B cell (primary cell): ENCODE results near the gene KIAA0319L. TPM values are rescaled to one million over a fixed set of nuclear protein-coding genes. Genes with fewer than 3 reads are reported as not detected.

Experiments
- ATAC-seq: fragments of 200-7000 bp; cut with Tn5 transposase; one replicate; pipeline ENCODE4 v1.10.0; 2021; ENCODE audit warnings: low read depth, mild to moderate bottlenecking, moderate number of reproducible peaks, moderate library complexity
- CTCF ChIA-PET: fragments of 350-600 bp; sonication (Branson Sonifier 250); formaldehyde crosslinking; loops from one replicate; lab custom pipeline; 2021; ENCODE audit warnings: antibody characterized with exemption, inconsistent platforms; lab: Charles Lee
- POLR2A ChIA-PET: fragments of 350-600 bp; sonication (Branson Sonifier 250); formaldehyde crosslinking; loops from one replicate; lab custom pipeline; 2021; ENCODE audit warnings: antibody characterized with exemption; lab: Charles Lee
- DNase-seq: peaks from one replicate; pipeline ENCODE4 v3.0.0; 2013
- H2AFZ ChIP-seq: 2 replicates; pipeline ENCODE4 v1.6.1; 2012; ENCODE audit warnings: mild to moderate bottlenecking, low read depth, low read length; ENCODE audit not compliant: insufficient read depth, poor library complexity, severe bottlenecking
- H3K27ac ChIP-seq, 2 donors: 1 replicate in 1 of 2; 2 replicates in 1 of 2; pipeline ENCODE4 v1.5.1; 2012 to 2013; ENCODE audit warnings: low read length in 2 of 2, mild to moderate bottlenecking in 2 of 2, moderate library complexity in 1 of 2
- H3K27me3 ChIP-seq, 4 experiments: fragments of 200-600 bp in 1 of 4; sonication (generic) in 1 of 4; replicated peaks in 1 of 4; 1 replicate in 2 of 4; 2 replicates in 2 of 4; pipeline versions ENCODE4 v1.6.1 to v1.7.0; 2013 to 2016; ENCODE audit warnings: low read length in 3 of 4, mild to moderate bottlenecking in 2 of 4, mixed read lengths in 1 of 4, moderate library complexity in 1 of 4; ENCODE audit not compliant: insufficient read depth in 4 of 4, control insufficient read depth in 3 of 4; ENCODE audit errors: control extremely low read depth in 1 of 4
- H3K36me3 ChIP-seq, 2 experiments: replicated peaks in 1 of 2; 1 replicate in 1 of 2; 2 replicates in 1 of 2; pipeline versions ENCODE4 v1.6.1 to v1.7.1; 2013; ENCODE audit warnings: low read length in 1 of 2; ENCODE audit not compliant: insufficient read depth in 2 of 2, control insufficient read depth in 1 of 2; ENCODE audit errors: control extremely low read depth in 1 of 2, extremely low read depth in 1 of 2
- H3K4me1 ChIP-seq, 2 donors: fragments of 200-600 bp in 1 of 2; sonication (generic) in 1 of 2; 1 replicate in 1 of 2; 2 replicates in 1 of 2; pipeline versions ENCODE4 v1.5.1 to v1.6.1; 2013 to 2017; ENCODE audit warnings: low read length in 2 of 2; ENCODE audit not compliant: control insufficient read depth in 2 of 2, insufficient read depth in 2 of 2
- H3K4me2 ChIP-seq: replicated peaks from 2 replicates; pipeline ENCODE3; 2012; ENCODE audit warnings: mild to moderate bottlenecking, low read depth, low read length; ENCODE audit not compliant: poor library complexity, severe bottlenecking
- H3K4me3 ChIP-seq, 5 experiments: fragments of 200-600 bp in 1 of 5; sonication (generic) in 1 of 5; 1 replicate in 3 of 5; 2 replicates in 2 of 5; pipeline versions ENCODE4 v1.5.1 to v1.7.0; 2011 to 2016; ENCODE audit warnings: low read length in 4 of 5, mild to moderate bottlenecking in 4 of 5, low read depth in 2 of 5, control low read depth in 1 of 5, moderate library complexity in 1 of 5; ENCODE audit not compliant: insufficient read depth in 1 of 5; ENCODE audit errors: control extremely low read depth in 1 of 5, extremely low read depth in 1 of 5
- H3K79me2 ChIP-seq: fragments of 200-600 bp; sonication (generic); one replicate; pipeline ENCODE4 v1.6.0; 2016; ENCODE audit warnings: low read length; ENCODE audit not compliant: control insufficient read depth, insufficient read depth
- H3K9ac ChIP-seq: fragments of 200-600 bp; sonication (generic); 2 replicates; pipeline ENCODE4 v1.6.1; 2017; ENCODE audit warnings: mild to moderate bottlenecking, low read length, moderate library complexity
- H3K9me3 ChIP-seq, 3 donors: one replicate each; pipeline versions ENCODE4 v1.6.1 to v1.7.1; 2013; ENCODE audit warnings: low read length in 2 of 3; ENCODE audit not compliant: control insufficient read depth in 2 of 3, insufficient read depth in 1 of 3; ENCODE audit errors: control extremely low read depth in 1 of 3
- H4K20me1 ChIP-seq: 2 replicates; pipeline ENCODE4 v1.6.0; 2012; ENCODE audit warnings: mild to moderate bottlenecking, low read length; ENCODE audit not compliant: insufficient read depth, control insufficient read depth, poor library complexity, severe bottlenecking
- H3K27ac Mint-ChIP-seq: one replicate; pipeline ENCODE4 v1.8.0; 2021; ENCODE audit warnings: mixed read lengths
- H3K27me3 Mint-ChIP-seq: one replicate; pipeline ENCODE4 v1.8.0; 2021; ENCODE audit warnings: mixed read lengths
- H3K4me1 Mint-ChIP-seq: one replicate; pipeline ENCODE4 v1.8.0; 2021; ENCODE audit warnings: mixed read lengths
- H3K4me3 Mint-ChIP-seq: one replicate; pipeline ENCODE4 v1.8.0; 2021; ENCODE audit warnings: mixed read lengths
- H3K9me3 Mint-ChIP-seq: one replicate; pipeline ENCODE4 v1.8.0; 2022; ENCODE audit warnings: mixed read lengths; ENCODE audit not compliant: insufficient read depth
- EZH2 ChIP-seq: IDR thresholded peaks from 2 replicates; pipeline ENCODE4 v1.6.1; 2012; ENCODE audit warnings: borderline replicate concordance, low read depth, mild to moderate bottlenecking, moderate library complexity, low read length; ENCODE audit not compliant: insufficient read depth, poor library complexity, severe bottlenecking
- WGBS: methylation state at CpG from one replicate; pipeline ENCODE4 v1.1.5; 2013; ENCODE audit warnings: missing lambda C conversion rate; ENCODE audit not compliant: insufficient coverage; 5-methylcytosine and 5-hydroxymethylcytosine counted together
- intact Hi-C: fragments of 100-400 bp; cut with micrococcal nuclease; formaldehyde crosslinking; loops from one replicate; pipeline ENCODE4 v1.10.0; 2022
- polyA plus RNA-seq: library from polyadenylated mRNA; depleted of rRNA; stranded (reverse); fragments of >200 nt; gene quantifications from 2 replicates; pipeline ENCODE4 v1.2.3, GENCODE V29; 2012
- total RNA-seq, 2 donors: library from RNA; stranded (reverse); fragments of 120-200 nt in 1 of 2; gene quantifications; 1 replicate in 1 of 2; 2 replicates in 1 of 2; pipeline versions ENCODE4 v1.2.3 to v1.2.4, GENCODE V29; 2013 to 2022
- TF ChIP-seq, protein P1 (sequence below): fragments of 200-600 bp; IDR thresholded peaks from one replicate; pipeline ENCODE4 v1.8.0; 2022; ENCODE audit warnings: antibody characterized with exemption, mild to moderate bottlenecking

KIAA0319L gene
- total and polyA plus RNA-seq, 2 donors (not counting 1 experiment from before 2014, with no cell fraction given) = 35.9 to 78.1 TPM

DNA sequence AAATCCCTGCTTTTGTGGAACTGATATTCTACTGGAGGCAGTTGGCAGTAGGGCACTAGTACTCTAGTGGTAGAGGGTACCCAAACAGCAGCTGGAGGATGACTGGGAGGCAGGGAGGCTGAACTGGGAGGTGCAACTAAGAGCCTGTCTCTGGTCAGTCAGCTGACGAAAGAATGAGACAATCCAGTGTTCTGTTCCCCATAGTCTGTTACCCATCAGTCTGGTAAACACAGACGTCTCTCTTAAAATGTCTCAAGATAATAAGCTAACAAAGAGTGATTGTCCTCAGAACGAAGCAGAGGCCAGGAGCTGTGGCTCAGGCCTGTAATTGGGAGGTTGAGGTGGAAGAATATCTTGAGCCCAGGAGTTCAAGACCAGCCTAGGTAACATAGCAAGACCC is 46.3 kb upstream of the KIAA0319L start:
- Histone ChIP-seq H3K4me2 (no peak overlapping the region), H2AFZ (no peak overlapping the region), H3K79me2 (no peaks in the 10 kb centered on the region), H4K20me1 (no peaks in the 10 kb centered on the region), H3K9me3 (no peaks in the 10 kb centered on the region), H3K36me3 (peaks cover 13 to 53% of the 10 kb centered on the region in 2 experiments), H3K27me3 (no peaks in the 10 kb centered on the region), H3K27ac (no peak overlapping the region), H3K4me1 (no peaks in the 10 kb centered on the region), H3K9ac (no peak overlapping the region), H3K4me3 (no peak overlapping the region)
- intact Hi-C loops = no loop called here
- CTCF ChIA-PET = no interaction called here
- POLR2A ChIA-PET = no interaction called here
- WGBS = no CpG with 5 or more reads among the region's 3 CpGs
- ATAC-seq (no peak), DNase-seq (no peak)
- H3K4me1 Mint-ChIP-seq = peaks cover 7% of the 10 kb centered on the region
- H3K27me3 Mint-ChIP-seq = no peaks in the 10 kb centered on the region
- H3K27ac Mint-ChIP-seq = no peak overlapping the region
- TF ChIP-seq, protein P1, sequence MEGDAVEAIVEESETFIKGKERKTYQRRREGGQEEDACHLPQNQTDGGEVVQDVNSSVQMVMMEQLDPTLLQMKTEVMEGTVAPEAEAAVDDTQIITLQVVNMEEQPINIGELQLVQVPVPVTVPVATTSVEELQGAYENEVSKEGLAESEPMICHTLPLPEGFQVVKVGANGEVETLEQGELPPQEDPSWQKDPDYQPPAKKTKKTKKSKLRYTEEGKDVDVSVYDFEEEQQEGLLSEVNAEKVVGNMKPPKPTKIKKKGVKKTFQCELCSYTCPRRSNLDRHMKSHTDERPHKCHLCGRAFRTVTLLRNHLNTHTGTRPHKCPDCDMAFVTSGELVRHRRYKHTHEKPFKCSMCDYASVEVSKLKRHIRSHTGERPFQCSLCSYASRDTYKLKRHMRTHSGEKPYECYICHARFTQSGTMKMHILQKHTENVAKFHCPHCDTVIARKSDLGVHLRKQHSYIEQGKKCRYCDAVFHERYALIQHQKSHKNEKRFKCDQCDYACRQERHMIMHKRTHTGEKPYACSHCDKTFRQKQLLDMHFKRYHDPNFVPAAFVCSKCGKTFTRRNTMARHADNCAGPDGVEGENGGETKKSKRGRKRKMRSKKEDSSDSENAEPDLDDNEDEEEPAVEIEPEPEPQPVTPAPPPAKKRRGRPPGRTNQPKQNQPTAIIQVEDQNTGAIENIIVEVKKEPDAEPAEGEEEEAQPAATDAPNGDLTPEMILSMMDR = no peak
- no peak for TF ChIP-seq EZH2
- H3K4me3 Mint-ChIP-seq = no peak overlapping the region
- H3K9me3 Mint-ChIP-seq = no peaks in the 10 kb centered on the region

DNA sequence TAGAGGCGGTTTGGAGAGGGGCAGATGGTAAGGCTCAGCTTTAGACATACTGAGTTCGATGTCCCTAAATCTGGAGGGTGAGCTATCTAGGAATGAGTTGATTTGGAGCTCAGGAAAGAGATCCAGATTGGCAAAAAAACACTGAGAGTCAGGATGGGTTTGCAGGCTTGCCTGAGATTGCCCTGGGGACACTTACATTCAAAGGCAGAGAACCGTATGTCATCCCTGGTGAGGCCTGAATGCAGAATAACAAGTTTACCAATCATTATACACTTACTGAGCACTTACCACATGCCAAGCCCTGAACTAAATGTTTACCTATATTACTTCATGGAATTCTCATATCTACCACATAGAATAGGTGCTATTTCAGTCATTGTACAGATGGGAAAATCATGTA is 43.4 kb upstream of the KIAA0319L start:
- H3K27ac ChIP-seq = no peak overlapping the region
- Mint-ChIP-seq H3K4me1 (no peaks in the 10 kb centered on the region), H3K9me3 (no peaks in the 10 kb centered on the region), H3K27ac (no peak overlapping the region), H3K4me3 (no peak overlapping the region), H3K27me3 (no peaks in the 10 kb centered on the region)
- no peak overlapping the region for H2AFZ ChIP-seq
- no peaks in the 10 kb centered on the region for H3K79me2 ChIP-seq
- intact Hi-C loops = no loop called here
- ATAC-seq (no peak), DNase-seq (no peak)
- H3K4me2 ChIP-seq = no peak overlapping the region
- no peaks in the 10 kb centered on the region for H3K9me3 ChIP-seq
- no peaks in the 10 kb centered on the region for H3K4me1 ChIP-seq
- H3K9ac ChIP-seq = no peak overlapping the region
- H4K20me1 ChIP-seq = no peaks in the 10 kb centered on the region
- no peak overlapping the region for H3K4me3 ChIP-seq
- no peaks in the 10 kb centered on the region for H3K27me3 ChIP-seq
- ChIA-PET POLR2A (no interaction called here), CTCF (interaction anchor here (1.3 kb wide), 1 partner anchor 32 kb away, joined by 5 read pairs; no protein-coding TSS in a partner anchor)
- WGBS = 100% methylated on average over 3 of the region's 3 CpGs
- H3K36me3 ChIP-seq = peaks cover 9 to 36% of the 10 kb centered on the region in 2 experiments
- TF ChIP-seq, protein P1 = no peak
- no peak for TF ChIP-seq EZH2
